ENCODE measurements around the gene RPL41. TPM values are rescaled to one million over a fixed set of nuclear protein-coding genes. Genes with fewer than 3 reads are reported as not detected.
A peak's percentile ranks its signal among the peaks of the same experiment; 100 is the strongest.

The RPL41 gene
- total RNA-seq, 1 donor from 2014 or later, result 2,099 TPM

- DNase-seq (ENCODE audit: missing footprints) (no peak), ATAC-seq (peak; percentile 52)
- intact Hi-C loops (cut with DNase I), result loop anchor here (1.0 to 5.0 kb wide), 6 partner anchors 38 to 377 kb away; partner anchors contain the start of genes CS, GDF11, MYL6 and NABP2
Measured at GRCh38 chr12:56119361-56119796, 2.9 kb downstream of the RPL41 start.

DNA sequence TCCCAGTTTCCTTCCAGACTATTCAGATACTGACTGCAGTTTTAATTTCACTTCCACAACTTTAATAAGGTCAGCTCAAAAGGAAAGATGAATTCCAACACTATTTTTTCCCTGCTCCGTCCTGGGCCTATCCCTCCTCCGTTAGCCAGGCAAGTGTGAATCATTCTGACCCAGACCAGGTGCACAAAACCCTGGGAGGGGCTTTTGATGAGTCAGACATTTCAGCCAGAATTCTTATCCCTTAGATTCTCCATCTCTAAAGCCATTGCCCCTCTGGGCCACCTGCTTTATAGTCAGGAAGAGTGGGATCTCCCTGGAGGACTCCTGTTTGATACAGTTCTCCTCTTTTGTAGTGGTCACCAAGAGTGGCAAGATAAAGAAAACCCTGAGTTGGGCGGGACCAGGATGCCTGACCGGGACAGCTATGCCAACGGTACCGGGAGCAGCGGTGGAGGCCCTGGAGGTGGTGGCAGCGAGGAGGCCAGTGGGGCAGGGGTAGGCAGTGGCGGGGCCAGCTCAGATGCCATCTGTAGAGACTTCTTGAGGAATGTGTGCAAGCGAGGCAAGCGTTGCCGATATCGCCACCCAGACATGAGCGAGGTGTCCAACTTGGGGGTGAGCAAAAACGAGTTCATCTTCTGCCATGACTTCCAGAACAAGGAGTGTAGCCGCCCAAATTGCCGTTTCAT is 3.9 kb downstream of the RPL41 start:
- intact Hi-C loops (cut with DNase I), result no loop called here
- DNase-seq (ENCODE audit: missing footprints) (no peak), ATAC-seq (no peak)

- ATAC-seq (no peak), DNase-seq (ENCODE audit: missing footprints) (no peak)
- intact Hi-C loops (cut with DNase I), result no loop called here
Measured at GRCh38 chr12:56121204-56121870, 4.9 kb downstream of the RPL41 start.

GRCh38 chr12:56122637-56123036 is 6.2 kb downstream of the RPL41 start:
- intact Hi-C loops (cut with DNase I), result no loop called here
- no peak for ATAC-seq
- DNase-seq (ENCODE audit: missing footprints), result no peak

DNA sequence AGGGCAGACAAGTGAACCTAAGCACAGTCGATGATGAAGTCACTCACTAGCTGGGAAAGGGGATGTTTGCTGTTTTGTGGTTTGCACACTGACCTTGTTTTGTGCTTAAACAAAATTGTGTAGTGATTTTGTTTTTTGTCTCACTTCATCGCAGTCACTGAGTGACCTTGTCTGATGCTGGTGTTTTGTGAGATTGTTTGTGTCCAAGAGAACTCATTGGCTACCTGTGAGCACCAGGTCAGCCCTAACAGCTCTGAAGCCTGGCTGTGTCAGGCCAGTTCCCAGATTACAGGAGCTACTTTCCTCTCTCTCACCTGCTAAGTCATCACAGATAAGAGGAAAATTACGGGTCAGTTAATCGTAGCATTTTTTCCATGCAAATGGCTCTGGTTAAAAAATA is 7.7 kb downstream of the RPL41 start:
- intact Hi-C loops (cut with DNase I), result no loop called here

GRCh38 chr12:56126732-56127239 is 10.4 kb downstream of the RPL41 start:
- DNase-seq (ENCODE audit: missing footprints) (no peak), ATAC-seq (no peak)
- intact Hi-C loops (cut with DNase I), result loop anchor here (5.0 kb wide), 1 partner anchor 341 kb away; the partner anchor contains the start of gene SPRYD4

More for the DNA sequence above, 7.7 kb downstream of the RPL41 start:
- DNase-seq (ENCODE audit: missing footprints) (no peak), ATAC-seq (no peak)

GRCh38 chr12:56127485-56127887 is 11.1 kb downstream of the RPL41 start:
- intact Hi-C loops (cut with DNase I), result loop anchor here (5.0 kb wide), 1 partner anchor 340 kb away; the partner anchor contains the start of gene SPRYD4

DNA sequence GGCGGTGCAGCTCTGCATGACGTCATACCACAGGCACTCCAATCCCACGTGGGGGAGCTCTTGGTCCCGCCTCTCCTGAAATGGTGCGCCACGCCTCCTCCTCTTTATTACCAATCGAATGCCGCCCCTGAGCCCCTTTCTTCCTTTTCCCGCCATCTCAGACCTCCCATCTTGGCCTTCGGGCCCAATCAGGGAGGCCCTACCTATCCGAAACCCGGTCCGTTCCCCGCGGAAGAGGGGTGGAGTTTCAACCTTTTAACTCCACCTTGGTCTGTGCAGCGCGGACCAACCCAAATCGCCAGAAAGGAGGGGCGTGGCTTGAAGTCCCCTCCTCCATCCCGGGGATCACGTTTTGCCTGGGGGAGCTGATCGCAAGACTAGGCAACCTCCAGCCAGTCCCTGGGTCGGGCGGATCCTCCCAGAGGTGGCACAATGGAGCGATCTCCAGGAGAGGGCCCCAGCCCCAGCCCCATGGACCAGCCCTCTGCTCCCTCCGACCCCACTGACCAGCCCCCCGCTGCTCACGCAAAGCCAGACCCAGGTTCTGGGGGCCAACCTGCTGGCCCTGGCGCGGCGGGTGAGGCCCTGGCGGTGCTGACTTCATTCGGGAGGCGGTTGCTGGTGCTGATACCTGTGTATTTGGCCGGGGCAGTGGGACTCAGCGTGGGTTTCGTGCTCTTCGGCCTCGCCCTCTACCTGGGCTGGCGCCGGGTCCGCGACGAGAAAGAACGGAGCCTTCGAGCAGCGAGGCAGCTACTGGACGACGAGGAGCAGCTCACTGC is 11.6 kb downstream of the RPL41 start, which contains the start of gene ESYT1:
TSS of gene ESYT1 (plus strand) at position 380 of the 782 bp plus-strand sequence. CDS start at position 433, 53 bp downstream.
- intact Hi-C loops (cut with DNase I), result loop anchor here (1.0 to 5.0 kb wide), 2 partner anchors 30 to 339 kb away; partner anchors contain the start of genes MYL6 and SPRYD4
- ATAC-seq (peak; percentile 97), DNase-seq (ENCODE audit: missing footprints) (peak; percentile 99)

More at GRCh38 chr12:56127485-56127887, 11.1 kb downstream of the RPL41 start:
- ATAC-seq (no peak), DNase-seq (ENCODE audit: missing footprints) (no peak)

DNA sequence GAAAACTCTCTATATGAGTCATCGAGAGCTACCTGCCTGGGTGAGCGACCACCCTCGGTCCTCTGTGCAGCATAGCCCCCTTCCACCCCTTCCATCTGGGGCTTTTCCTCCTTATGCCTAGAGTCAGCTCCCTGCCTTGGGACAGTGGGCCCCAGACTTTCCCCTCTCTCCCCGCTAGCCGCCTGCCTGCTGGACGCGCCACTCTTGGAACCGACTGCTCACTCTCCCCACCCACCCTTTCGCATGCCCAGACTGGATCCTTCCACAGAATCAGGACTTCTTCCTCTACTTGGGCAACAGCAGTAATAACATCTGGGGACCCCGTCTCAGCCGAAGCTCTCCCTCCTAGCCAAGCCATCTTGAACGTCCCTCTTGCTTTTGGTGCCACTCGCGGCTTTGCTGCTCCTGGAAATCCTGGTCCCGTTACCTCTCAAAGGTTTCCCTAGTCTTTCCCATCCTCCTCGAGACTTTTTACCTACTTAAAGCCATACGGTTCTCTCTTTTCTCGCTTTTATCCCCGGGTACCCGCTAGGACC is 12.3 kb downstream of the RPL41 start:
- no peak for ATAC-seq
- DNase-seq (ENCODE audit: missing footprints), result no peak
- intact Hi-C loops (cut with DNase I), result loop anchor here (1.0 to 5.0 kb wide), 2 partner anchors 30 to 339 kb away; partner anchors contain the start of genes MYL6 and SPRYD4

DNA sequence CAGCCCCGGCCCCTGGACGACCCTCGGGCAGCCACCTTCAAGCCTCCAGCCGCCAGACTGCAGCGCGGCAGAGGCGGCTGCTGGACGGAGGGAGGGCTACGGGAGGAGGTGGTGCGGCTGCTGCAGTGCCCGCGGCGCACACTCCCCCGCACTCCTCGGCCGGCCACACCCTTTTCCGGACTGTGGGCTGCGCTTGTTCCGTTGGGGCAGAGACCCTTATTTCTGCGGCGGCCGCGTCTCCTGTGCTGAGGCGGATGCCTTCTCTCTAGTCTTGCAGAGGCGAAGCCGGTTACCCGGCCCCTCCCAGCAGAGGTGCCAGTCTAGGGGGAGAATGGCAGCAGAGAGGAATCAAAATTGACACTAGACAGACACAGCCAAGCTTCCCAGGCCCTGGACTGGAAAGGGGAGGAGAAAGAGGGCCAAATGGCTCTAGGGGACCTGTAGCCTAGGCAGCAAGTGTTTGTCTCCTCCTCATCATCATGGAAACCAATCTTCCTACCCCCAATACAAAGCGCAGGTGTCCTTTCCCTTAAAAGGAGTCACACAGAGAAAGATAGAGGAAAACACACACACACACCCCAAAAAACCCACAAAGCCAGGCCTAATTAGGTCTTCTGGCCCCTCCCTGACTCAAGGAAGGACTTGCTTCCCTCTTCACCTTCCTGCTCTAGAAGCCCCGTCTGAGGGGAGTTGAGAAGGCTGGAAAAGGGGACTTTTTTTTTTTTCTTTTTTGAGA is 12.9 kb downstream of the RPL41 start:
- intact Hi-C loops (cut with DNase I), result loop anchor here (5.0 kb wide), 1 partner anchor 338 kb away; the partner anchor contains the start of gene SPRYD4
- DNase-seq (ENCODE audit: missing footprints) (peak; percentile 85), ATAC-seq (peak; percentile 38)

GRCh38 chr12:56129942-56130495 is 13.6 kb downstream of the RPL41 start:
- intact Hi-C loops (cut with DNase I), result loop anchor here (5.0 kb wide), 1 partner anchor 337 kb away; the partner anchor contains the start of gene SPRYD4
- ATAC-seq (no peak), DNase-seq (ENCODE audit: missing footprints) (no peak)

DNA sequence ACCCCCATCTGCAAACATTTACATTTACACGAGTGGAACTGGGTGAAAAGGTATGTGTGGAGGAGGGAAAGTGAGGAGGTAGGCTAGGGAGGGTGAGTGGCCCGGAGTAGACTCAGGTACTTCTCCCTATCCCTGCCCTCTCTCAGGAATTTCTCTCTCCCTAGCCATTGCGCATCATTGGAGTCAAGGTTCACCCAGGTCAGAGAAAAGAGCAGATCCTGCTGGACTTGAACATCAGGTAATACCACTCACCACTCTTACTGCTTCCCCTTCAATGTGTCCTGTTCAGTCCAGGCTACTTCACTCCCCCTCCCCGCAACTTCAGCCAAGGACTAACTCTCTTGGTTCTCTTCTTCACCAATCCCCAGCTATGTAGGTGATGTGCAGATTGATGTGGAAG is 14.4 kb downstream of the RPL41 start:
- no peak for DNase-seq (ENCODE audit: missing footprints)
- no peak for ATAC-seq
- intact Hi-C loops (cut with DNase I), result no loop called here

- no peak for DNase-seq (ENCODE audit: missing footprints)
- intact Hi-C loops (cut with DNase I), result no loop called here
- ATAC-seq, result no peak
Measured at GRCh38 chr12:56134897-56135296, 18.5 kb downstream of the RPL41 start.

- intact Hi-C loops (cut with DNase I), result no loop called here
- ATAC-seq (no peak), DNase-seq (ENCODE audit: missing footprints) (no peak)
Measured at GRCh38 chr12:56137853-56138571, 21.6 kb downstream of the RPL41 start.

GRCh38 chr12:56141946-56142784 is 25.7 kb downstream of the RPL41 start:
- no peak for ATAC-seq
- intact Hi-C loops (cut with DNase I), result no loop called here
- DNase-seq (ENCODE audit: missing footprints), result no peak

DNA sequence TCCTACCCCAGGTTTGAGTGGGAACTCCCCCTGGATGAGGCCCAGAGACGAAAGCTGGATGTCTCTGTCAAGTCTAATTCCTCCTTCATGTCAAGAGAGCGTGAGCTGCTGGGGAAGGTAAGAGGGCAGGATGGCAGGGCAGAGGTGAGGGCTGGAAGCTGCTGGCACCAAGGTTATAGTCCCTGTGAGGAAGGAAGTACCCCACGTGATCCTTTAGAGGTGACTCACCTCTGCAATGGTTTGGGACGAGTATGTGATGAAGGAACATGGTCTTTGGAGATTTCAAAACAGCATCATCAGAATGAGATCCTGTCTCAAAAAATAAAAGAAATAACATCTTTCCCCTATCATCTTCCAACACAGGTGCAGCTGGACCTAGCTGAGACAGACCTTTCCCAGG is 26.8 kb downstream of the RPL41 start:
- intact Hi-C loops (cut with DNase I), result no loop called here
- ATAC-seq (no peak), DNase-seq (ENCODE audit: missing footprints) (no peak)

Measured in Right ventricle myocardium inferior (tissue), 1 donor.